NT2/D1 (cell line): ENCODE results near the gene PHACTR3.

Source experiments
- DNase-seq: peaks from one replicate; pipeline ENCODE4 v3.0.0-alpha.2; 2011; ENCODE audit warnings: low read depth, low spot score
- H3K27me3 ChIP-seq: 2 replicates; pipeline ENCODE4 v1.6.0; 2011; ENCODE audit warnings: mild to moderate bottlenecking; ENCODE audit not compliant: insufficient read length, insufficient read depth
- H3K36me3 ChIP-seq: 2 replicates; pipeline ENCODE4 v1.6.1; 2011; ENCODE audit warnings: mild to moderate bottlenecking, low read length, mixed read lengths; ENCODE audit not compliant: insufficient read depth, insufficient read length
- H3K4me1 ChIP-seq: 2 replicates; pipeline ENCODE4 v1.5.1; 2011; ENCODE audit not compliant: insufficient read depth, insufficient read length
- H3K4me3 ChIP-seq: 2 replicates; pipeline ENCODE4 v1.5.1; 2011; ENCODE audit warnings: low read depth; ENCODE audit not compliant: insufficient read length
- H3K9ac ChIP-seq: 2 replicates; pipeline ENCODE4 v1.6.0; 2011; ENCODE audit warnings: low read depth; ENCODE audit not compliant: insufficient read length
- H3K9me3 ChIP-seq: 2 replicates; pipeline ENCODE4 v1.5.1; 2011; ENCODE audit warnings: mild to moderate bottlenecking, low read length; ENCODE audit not compliant: insufficient read depth
- SUZ12 ChIP-seq: IDR thresholded peaks from 2 replicates; pipeline ENCODE4 v1.6.1; 2011; ENCODE audit not compliant: insufficient read length, insufficient read depth; ENCODE audit errors: extremely low read depth
- YY1 ChIP-seq: IDR thresholded peaks from 2 replicates; pipeline ENCODE4 v1.6.1; 2011; ENCODE audit not compliant: insufficient read length, insufficient read depth
- ZNF274 ChIP-seq: IDR thresholded peaks from 2 replicates; pipeline ENCODE4 v1.6.1; 2011; ENCODE audit warnings: mild to moderate bottlenecking, low read depth, low read length

The PHACTR3 gene

GRCh38 chr20:59744756-59745155 lies 140.4 kb downstream of the PHACTR3 start:
- TF ChIP-seq ZNF274 (no peak), YY1 (no peak), SUZ12 (no peak)

GRCh38 chr20:59745201-59745600 lies 140.9 kb downstream of the PHACTR3 start:
- no peak overlapping the region for H3K4me3 ChIP-seq
- DNase-seq, result no peak
- no peaks in the 10 kb centered on the region for H3K36me3 ChIP-seq
- TF ChIP-seq ZNF274 (no peak), SUZ12 (no peak), YY1 (no peak)
- H3K9me3 ChIP-seq, result no peaks in the 10 kb centered on the region
- peaks cover 6% of the 10 kb centered on the region for H3K4me1 ChIP-seq
- H3K9ac ChIP-seq, result no peak overlapping the region
- peaks cover 12% of the 10 kb centered on the region for H3K27me3 ChIP-seq

More at GRCh38 chr20:59744756-59745155, 140.4 kb downstream of the PHACTR3 start:
- no peak for DNase-seq
- H3K27me3 ChIP-seq, result peaks cover 8% of the 10 kb centered on the region
- no peaks in the 10 kb centered on the region for H3K36me3 ChIP-seq
- H3K4me1 ChIP-seq, result peaks cover 6% of the 10 kb centered on the region
- H3K4me3 ChIP-seq, result no peak overlapping the region
- H3K9me3 ChIP-seq, result peaks cover 1% of the 10 kb centered on the region; the same call in 1 of the 2 replicates
- no peak overlapping the region for H3K9ac ChIP-seq

GRCh38 chr20:59745716-59746115 lies 141.4 kb downstream of the PHACTR3 start:
- DNase-seq, result no peak
- Histone ChIP-seq H3K9me3 (no peaks in the 10 kb centered on the region), H3K9ac (no peak overlapping the region), H3K36me3 (no peaks in the 10 kb centered on the region), H3K27me3 (peaks cover 18% of the 10 kb centered on the region), H3K4me3 (no peak overlapping the region), H3K4me1 (peaks cover 9% of the 10 kb centered on the region)
- TF ChIP-seq SUZ12, result no peak
- TF ChIP-seq ZNF274, result no peak
- TF ChIP-seq YY1, result no peak

GRCh38 chr20:59746155-59746554 lies 141.8 kb downstream of the PHACTR3 start:
- no peaks in the 10 kb centered on the region for H3K36me3 ChIP-seq
- peaks cover 11% of the 10 kb centered on the region for H3K4me1 ChIP-seq
- no peak for DNase-seq
- TF ChIP-seq YY1 (no peak), ZNF274 (no peak), SUZ12 (no peak)
- H3K4me3 ChIP-seq, result no peak overlapping the region
- H3K27me3 ChIP-seq, result peaks cover 19% of the 10 kb centered on the region
- H3K9ac ChIP-seq, result no peak overlapping the region
- H3K9me3 ChIP-seq, result no peaks in the 10 kb centered on the region

- no peak overlapping the region for H3K9ac ChIP-seq
- no peak overlapping the region for H3K4me3 ChIP-seq
- H3K27me3 ChIP-seq, result peaks cover 29% of the 10 kb centered on the region
- no peak for TF ChIP-seq ZNF274
- TF ChIP-seq SUZ12, result no peak
- no peak for TF ChIP-seq YY1
- no peaks in the 10 kb centered on the region for H3K36me3 ChIP-seq
- H3K4me1 ChIP-seq, result peaks cover 11% of the 10 kb centered on the region
- DNase-seq, result no peak
- H3K9me3 ChIP-seq, result no peaks in the 10 kb centered on the region
Measured at GRCh38 chr20:59747671-59748515, 143.6 kb downstream of the PHACTR3 start.

GRCh38 chr20:59748619-59749191 lies 144.4 kb downstream of the PHACTR3 start:
- H3K4me3 ChIP-seq, result no peak overlapping the region
- peaks cover 9% of the 10 kb centered on the region for H3K4me1 ChIP-seq
- H3K36me3 ChIP-seq, result no peaks in the 10 kb centered on the region
- no peaks in the 10 kb centered on the region for H3K9me3 ChIP-seq
- no peak for DNase-seq
- H3K27me3 ChIP-seq, result peaks cover 34% of the 10 kb centered on the region
- TF ChIP-seq SUZ12 (no peak), ZNF274 (no peak), YY1 (no peak)
- H3K9ac ChIP-seq, result no peak overlapping the region

- H3K36me3 ChIP-seq, result no peaks in the 10 kb centered on the region
- no peak overlapping the region for H3K4me3 ChIP-seq
- H3K4me1 ChIP-seq, result peaks cover 5% of the 10 kb centered on the region
- peaks cover 40% of the 10 kb centered on the region for H3K27me3 ChIP-seq
- TF ChIP-seq ZNF274, result no peak
- TF ChIP-seq SUZ12, result no peak
- TF ChIP-seq YY1, result no peak
- H3K9me3 ChIP-seq, result no peaks in the 10 kb centered on the region
- DNase-seq, result no peak
- H3K9ac ChIP-seq, result no peak overlapping the region
Measured at GRCh38 chr20:59749301-59749700, 145.0 kb downstream of the PHACTR3 start.
